ENCODE data around the gene ZNF593. TPM values are rescaled to one million over a fixed set of nuclear protein-coding genes. Genes with fewer than 3 reads are reported as not detected.

Gene ZNF593
- total and polyA plus RNA-seq, 9 of the 15 experiments (the other 6 are each of a cell fraction or from before 2014, with no cell fraction given) = 9.8 to 334 (median 48.2) TPM

DNA sequence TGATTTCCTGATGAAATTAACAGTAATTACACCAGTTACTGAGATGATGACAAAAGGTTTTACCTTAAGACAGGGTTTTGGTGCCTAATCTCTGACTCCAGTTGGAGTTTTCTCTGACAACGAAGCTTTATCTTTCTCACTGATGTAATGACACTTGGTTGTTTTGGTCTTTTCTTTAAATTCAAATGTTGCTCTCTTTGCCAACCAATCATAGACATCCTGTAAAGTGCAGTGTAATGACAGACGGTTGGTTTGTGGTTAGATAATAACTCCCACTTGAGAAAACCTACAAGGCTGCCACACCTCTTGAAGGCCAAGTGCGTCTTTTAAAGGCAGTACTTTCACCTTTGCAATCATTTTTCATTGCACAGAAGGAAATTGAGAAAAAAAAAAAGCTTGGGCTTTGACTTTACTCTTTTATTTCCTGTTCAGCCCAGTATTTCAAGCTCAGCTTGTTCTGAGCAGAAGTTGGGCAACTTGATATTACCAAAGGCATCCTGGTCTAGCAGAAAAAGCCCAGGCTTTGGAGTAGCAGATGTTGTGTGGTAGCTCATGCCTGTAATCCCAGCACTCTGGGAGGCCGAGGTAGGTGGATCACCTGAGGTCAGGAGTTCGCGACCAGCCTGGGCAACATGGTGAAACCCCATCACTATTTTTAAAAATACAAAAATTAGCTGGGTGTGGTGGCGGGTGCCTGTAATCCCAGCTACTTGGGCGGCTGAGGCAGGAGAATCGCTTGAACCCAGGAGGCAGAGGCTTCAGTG is 43.2 kb upstream of the ZNF593 start (continued):
- TF ChIP-seq, protein P1, sequence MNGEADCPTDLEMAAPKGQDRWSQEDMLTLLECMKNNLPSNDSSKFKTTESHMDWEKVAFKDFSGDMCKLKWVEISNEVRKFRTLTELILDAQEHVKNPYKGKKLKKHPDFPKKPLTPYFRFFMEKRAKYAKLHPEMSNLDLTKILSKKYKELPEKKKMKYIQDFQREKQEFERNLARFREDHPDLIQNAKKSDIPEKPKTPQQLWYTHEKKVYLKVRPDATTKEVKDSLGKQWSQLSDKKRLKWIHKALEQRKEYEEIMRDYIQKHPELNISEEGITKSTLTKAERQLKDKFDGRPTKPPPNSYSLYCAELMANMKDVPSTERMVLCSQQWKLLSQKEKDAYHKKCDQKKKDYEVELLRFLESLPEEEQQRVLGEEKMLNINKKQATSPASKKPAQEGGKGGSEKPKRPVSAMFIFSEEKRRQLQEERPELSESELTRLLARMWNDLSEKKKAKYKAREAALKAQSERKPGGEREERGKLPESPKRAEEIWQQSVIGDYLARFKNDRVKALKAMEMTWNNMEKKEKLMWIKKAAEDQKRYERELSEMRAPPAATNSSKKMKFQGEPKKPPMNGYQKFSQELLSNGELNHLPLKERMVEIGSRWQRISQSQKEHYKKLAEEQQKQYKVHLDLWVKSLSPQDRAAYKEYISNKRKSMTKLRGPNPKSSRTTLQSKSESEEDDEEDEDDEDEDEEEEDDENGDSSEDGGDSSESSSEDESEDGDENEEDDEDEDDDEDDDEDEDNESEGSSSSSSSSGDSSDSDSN (IDR thresholded peaks at IDR 0.05; ENCODE audit: borderline replicate concordance in 1 of 2, low read depth in 2 of 2, low read length in 2 of 2) = 0 out of 4 replicates have a peak, but pooled peaks of 1 of the 2 experiments have one; percentile 23
- TF ChIP-seq, protein P2, sequence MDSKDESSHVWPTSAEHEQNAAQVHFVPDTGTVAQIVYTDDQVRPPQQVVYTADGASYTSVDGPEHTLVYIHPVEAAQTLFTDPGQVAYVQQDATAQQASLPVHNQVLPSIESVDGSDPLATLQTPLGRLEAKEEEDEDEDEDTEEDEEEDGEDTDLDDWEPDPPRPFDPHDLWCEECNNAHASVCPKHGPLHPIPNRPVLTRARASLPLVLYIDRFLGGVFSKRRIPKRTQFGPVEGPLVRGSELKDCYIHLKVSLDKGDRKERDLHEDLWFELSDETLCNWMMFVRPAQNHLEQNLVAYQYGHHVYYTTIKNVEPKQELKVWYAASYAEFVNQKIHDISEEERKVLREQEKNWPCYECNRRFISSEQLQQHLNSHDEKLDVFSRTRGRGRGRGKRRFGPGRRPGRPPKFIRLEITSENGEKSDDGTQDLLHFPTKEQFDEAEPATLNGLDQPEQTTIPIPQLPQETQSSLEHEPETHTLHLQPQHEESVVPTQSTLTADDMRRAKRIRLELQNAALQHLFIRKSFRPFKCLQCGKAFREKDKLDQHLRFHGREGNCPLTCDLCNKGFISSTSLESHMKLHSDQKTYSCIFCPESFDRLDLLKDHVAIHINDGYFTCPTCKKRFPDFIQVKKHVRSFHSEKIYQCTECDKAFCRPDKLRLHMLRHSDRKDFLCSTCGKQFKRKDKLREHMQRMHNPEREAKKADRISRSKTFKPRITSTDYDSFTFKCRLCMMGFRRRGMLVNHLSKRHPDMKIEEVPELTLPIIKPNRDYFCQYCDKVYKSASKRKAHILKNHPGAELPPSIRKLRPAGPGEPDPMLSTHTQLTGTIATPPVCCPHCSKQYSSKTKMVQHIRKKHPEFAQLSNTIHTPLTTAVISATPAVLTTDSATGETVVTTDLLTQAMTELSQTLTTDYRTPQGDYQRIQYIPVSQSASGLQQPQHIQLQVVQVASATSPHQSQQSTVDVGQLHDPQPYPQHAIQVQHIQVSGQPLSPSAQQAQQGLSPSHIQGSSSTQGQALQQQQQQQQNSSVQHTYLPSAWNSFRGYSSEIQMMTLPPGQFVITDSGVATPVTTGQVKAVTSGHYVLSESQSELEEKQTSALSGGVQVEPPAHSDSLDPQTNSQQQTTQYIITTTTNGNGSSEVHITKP (IDR thresholded peaks at IDR 0.05; ENCODE audit: partially characterized antibody) = peak; percentile 64
- TF ChIP-seq SRSF7 (optimal IDR thresholded peaks at IDR 0.05; ENCODE audit: low read depth, low read length) (no peak), HCFC1 (IDR thresholded peaks at IDR 0.05; ENCODE audit: low read depth, low read length) (peak; percentile 26; the same call in 1 of the 2 replicates), GTF2F1 (IDR thresholded peaks at IDR 0.05; ENCODE audit: low read depth, low read length) (peak; percentile 43; the same call in 1 of the 2 replicates), ZNF146 (CRISPR knock-in tag; IDR thresholded peaks at IDR 0.05; ENCODE audit: unreplicated experiment) (no peak), ELF2 (CRISPR knock-in tag; IDR thresholded peaks at IDR 0.05) (peak; percentile 2; the same call in 1 of the 2 replicates), POLR3G (IDR thresholded peaks at IDR 0.05; ENCODE audit: extremely low read depth, insufficient read length, insufficient replicate concordance) (no peak), L3MBTL2 (IDR thresholded peaks at IDR 0.05) (peak; percentile 78; the same call in 1 of the 2 replicates)
- TF ChIP-seq, protein P3, sequence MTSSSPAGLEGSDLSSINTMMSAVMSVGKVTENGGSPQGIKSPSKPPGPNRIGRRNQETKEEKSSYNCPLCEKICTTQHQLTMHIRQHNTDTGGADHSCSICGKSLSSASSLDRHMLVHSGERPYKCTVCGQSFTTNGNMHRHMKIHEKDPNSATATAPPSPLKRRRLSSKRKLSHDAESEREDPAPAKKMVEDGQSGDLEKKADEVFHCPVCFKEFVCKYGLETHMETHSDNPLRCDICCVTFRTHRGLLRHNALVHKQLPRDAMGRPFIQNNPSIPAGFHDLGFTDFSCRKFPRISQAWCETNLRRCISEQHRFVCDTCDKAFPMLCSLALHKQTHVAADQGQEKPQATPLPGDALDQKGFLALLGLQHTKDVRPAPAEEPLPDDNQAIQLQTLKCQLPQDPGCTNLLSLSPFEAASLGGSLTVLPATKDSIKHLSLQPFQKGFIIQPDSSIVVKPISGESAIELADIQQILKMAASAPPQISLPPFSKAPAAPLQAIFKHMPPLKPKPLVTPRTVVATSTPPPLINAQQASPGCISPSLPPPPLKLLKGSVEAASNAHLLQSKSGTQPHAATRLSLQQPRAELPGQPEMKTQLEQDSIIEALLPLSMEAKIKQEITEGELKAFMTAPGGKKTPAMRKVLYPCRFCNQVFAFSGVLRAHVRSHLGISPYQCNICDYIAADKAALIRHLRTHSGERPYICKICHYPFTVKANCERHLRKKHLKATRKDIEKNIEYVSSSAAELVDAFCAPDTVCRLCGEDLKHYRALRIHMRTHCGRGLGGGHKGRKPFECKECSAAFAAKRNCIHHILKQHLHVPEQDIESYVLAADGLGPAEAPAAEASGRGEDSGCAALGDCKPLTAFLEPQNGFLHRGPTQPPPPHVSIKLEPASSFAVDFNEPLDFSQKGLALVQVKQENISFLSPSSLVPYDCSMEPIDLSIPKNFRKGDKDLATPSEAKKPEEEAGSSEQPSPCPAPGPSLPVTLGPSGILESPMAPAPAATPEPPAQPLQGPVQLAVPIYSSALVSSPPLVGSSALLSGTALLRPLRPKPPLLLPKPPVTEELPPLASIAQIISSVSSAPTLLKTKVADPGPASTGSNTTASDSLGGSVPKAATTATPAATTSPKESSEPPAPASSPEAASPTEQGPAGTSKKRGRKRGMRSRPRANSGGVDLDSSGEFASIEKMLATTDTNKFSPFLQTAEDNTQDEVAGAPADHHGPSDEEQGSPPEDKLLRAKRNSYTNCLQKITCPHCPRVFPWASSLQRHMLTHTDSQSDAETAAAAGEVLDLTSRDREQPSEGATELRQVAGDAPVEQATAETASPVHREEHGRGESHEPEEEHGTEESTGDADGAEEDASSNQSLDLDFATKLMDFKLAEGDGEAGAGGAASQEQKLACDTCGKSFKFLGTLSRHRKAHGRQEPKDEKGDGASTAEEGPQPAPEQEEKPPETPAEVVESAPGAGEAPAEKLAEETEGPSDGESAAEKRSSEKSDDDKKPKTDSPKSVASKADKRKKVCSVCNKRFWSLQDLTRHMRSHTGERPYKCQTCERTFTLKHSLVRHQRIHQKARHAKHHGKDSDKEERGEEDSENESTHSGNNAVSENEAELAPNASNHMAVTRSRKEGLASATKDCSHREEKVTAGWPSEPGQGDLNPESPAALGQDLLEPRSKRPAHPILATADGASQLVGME (CRISPR knock-in tag; IDR thresholded peaks at IDR 0.05) = peak; percentile 83; the same call in 1 of the 2 replicates
- TF ChIP-seq, protein P4, sequence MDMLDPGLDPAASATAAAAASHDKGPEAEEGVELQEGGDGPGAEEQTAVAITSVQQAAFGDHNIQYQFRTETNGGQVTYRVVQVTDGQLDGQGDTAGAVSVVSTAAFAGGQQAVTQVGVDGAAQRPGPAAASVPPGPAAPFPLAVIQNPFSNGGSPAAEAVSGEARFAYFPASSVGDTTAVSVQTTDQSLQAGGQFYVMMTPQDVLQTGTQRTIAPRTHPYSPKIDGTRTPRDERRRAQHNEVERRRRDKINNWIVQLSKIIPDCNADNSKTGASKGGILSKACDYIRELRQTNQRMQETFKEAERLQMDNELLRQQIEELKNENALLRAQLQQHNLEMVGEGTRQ (CRISPR knock-in tag; IDR thresholded peaks at IDR 0.05) = no peak
